ENCODE results near the gene TMEM170A.

DNA sequence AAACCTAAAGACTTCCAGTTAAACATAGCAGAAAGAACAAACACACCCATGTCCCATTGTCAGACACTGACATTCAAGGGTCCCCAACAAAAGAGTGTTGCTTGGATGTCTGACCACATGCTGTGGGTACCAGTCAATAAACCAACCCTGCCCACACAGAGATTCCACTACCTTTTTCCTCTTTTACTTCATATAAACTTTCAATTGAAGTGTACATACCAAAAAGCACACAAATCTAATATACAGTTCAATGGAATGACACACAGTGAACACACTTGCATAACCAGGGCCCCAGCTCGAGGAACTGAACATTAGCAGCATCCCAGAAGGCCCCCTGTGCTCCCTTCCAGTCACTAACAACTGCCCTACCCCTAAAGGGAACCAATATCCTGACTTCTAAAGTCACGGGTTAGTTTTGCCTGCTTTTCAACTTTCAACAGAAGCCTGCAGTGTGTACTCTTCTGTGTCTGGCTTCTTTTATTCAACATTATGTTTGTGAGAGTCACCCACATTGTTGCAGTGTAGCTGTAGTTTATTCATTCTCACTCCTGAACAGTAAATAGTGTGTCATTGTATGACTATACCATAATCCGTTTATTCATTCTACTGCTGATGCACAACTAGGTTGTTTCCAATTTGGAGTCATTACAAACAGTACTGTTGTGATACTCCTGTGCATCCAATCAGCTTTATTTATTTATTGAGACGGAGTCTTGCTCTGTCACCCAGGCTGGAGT, 49.2 kb downstream of the TMEM170A start:
- TF ChIP-seq CTCF (IDR thresholded peaks at IDR 0.05; ENCODE audit: poor library complexity) (no peak), EZH2 (IDR thresholded peaks at IDR 0.05; ENCODE audit: borderline replicate concordance) (no peak)
